ENCODE data around the gene APBA1.

Gene APBA1

DNA sequence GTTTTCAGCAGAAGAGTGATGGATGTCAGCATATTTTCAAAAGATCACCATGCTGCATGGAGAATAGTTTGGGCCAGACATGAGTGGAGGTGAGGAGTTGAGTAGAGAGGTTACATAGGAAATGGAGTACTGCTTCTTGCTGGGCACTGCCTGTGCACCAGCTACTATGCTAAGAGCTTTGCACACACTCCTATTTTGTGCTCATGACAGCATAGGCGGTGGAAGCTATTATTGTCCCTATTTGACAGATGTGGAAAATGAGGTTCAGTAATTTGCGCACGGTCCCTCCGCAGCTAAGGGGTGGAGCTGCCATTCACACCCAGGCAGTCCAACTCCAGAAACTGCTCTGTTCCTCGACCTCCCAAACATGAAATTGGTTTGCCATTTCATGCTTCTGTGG, 279.3 kb downstream of the APBA1 start:
- DNase-seq = no peak

DNA sequence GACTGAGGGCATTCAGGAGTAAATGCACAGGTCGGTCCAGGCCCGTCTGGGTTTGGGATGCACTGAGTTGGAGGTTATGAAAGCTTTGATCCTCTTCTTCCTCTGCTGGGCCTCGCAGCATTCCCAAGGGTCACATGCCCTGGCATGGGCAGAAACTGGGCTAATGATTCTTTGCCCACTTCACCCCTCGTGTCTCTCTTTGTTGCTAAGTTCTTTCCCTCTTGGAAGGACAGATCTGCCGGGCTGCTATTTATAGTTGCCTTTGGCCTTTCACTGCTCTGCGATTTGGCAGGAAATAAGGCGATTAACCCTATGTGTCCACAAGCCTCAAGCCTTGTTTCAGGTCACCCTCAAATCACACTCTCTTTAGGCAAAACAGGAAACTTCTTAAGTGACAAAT, 280.2 kb downstream of the APBA1 start:
- DNase-seq = peak; percentile 5

DNA sequence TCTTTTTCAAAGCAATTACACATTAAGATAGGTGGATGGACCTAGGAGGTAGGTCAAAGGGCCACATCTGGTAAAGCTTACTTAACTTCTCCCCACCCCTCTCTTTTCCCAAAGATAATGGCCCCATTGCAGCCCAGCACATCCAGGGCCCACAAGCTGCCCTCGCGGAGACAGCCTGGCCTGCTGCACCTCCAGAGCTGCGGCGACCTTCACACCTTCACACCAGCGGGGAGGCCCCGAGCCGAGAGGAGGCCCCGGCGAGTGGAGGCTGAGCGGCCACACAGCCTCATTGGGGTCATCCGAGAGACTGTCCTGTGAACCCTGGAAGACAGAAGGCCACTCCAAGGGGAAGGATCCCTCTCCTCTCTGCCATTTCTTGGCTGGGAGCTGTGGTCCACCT, 280.7 kb downstream of the APBA1 start:
- no peak for DNase-seq

DNA sequence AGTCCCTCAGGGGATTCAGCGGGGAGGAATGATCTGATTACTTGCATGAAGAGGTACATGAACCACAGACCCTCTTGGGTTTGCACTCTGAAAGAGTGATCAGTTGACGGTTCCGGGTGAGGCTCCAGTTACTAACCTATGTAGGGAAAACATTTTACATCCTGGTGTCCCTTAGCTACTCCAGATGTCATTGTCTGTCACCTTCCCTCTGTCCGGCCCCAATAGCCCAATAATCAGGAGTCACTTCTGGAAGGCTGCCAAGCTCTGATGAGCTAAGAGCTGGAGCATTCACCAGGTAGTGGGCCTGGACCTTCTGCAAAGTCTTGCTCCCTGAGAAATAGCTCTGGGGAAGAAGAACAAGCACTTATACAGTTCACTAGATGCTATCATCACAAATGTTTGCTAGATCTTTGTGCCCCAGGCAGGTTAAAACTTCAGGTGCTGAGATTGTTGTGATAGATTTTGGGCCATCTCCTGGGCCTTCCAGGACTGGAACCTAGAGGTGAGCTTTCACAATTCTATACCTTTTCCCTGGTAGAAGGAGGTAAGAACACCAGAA, 282.7 kb downstream of the APBA1 start:
- no peak for DNase-seq

DNA sequence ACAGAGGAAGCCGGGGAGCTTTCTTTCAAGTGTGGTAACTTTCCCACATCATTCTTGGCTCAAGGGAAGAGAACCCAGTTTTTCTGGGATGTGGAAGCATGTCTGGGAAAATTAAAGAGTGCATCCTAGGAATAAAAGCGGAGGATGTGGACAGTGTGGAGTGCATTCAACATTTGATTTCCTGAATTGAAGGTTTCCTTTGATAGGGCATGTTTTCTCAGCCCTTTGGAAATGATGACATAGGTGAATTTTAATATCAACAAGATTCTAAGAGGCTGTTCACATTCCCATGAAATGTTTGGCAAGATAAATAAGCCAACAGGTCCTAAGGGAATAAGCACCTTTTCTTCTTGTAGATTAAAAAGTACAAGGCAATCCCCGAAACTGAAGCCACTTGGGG, 283.6 kb downstream of the APBA1 start:
- DNase-seq = no peak

DNA sequence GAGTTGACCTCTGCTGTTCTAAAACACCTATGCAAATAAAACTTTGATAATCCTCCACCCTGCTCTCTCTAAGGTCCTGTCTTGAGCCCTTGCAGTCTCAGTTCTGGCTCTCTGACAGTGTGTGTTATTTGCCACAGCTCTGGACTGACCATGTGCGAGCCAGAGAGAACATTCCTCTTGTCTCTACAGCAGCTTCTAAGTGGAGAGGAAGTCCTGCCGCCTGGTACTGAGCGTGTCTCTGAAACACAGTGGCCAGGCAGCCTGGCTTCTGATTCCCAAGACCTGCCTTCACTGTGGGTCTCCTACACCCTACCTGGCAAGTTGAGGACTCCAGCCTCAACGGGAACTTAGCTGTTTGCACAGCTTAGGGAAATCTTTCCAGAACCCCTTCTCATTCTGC, 285.5 kb downstream of the APBA1 start:
- DNase-seq = no peak

DNA sequence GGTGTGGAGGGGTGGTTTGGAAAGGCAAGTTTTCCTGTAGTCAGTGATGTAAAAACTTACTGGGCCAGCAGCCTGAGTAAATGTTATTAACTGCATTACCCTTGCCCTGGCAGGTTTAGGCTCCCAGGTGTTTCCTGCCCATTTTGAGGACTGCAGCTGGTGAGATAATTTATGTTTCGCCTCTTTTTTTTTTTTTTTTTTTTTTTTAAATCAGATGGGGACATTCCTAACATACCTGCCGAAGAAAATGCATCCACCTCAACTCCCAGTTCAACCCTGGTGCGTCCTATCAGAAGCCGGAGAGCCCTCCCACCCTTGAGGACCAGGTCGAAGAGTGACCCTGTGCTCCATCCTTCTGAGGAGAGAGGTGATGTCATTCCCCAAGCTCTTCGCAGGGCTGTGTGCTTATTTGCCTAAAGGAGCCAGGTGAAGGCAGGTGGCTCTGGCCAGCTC, 286.6 kb downstream of the APBA1 start:
- DNase-seq = no peak

DNA sequence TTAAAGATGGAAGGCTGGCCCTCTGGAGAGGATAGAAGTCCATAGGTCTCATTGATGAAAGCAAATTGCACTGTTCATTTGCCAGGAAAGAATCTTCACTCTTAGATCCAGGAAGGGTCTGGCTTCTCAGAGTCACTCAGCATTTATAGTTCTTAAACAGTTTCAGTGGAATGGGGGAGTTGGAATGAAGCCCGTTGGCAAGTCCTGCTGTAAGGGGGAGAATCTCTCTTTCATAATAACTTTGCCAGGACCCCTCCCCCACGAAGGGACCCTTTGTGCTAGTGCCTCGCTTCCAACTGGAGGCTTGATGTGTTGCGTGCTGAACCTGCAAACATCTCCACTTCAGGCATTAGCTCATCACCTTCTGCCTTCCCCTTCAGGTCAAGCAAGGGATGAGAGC, 290.0 kb downstream of the APBA1 start:
- no peak for DNase-seq

DNA sequence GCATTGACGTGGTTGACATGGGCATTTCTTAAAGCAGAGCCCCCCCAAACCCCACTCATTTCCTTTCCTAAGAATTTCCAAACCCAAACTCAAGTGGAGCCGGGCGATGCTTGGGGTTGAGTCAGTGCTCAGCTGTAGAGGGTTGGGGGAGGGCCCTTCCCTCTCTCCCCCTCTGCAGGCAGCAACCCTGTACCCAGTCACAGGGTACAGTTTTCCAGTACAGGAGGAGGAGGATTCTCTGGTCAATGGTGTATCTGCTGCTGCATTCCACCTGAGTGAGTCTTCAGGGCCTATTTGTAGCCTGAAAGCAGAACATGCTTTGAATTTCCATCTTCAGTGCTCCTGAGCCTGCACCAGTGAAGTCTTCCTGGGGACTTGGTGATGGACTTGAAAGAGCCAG, 291.4 kb downstream of the APBA1 start:
- DNase-seq = no peak

DNA sequence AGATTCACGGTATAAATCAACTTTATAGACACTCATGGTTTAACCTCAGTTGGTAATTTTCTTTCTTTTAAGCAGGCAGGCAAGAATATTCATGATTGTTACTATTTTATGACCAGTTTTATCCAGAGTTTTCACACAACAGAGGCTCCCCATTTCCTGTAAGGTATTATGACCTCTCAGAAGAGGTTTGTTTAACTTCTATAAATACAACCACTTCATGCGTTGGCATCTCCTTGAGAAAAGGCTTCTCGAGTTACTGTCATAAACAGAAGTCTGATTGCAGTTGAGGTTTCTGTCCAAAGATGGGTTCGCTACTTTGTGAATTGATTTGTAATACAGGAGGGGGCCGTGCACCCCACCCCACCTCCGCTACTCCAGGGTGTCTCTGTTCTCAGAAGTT, 291.9 kb downstream of the APBA1 start:
- DNase-seq = no peak

DNA sequence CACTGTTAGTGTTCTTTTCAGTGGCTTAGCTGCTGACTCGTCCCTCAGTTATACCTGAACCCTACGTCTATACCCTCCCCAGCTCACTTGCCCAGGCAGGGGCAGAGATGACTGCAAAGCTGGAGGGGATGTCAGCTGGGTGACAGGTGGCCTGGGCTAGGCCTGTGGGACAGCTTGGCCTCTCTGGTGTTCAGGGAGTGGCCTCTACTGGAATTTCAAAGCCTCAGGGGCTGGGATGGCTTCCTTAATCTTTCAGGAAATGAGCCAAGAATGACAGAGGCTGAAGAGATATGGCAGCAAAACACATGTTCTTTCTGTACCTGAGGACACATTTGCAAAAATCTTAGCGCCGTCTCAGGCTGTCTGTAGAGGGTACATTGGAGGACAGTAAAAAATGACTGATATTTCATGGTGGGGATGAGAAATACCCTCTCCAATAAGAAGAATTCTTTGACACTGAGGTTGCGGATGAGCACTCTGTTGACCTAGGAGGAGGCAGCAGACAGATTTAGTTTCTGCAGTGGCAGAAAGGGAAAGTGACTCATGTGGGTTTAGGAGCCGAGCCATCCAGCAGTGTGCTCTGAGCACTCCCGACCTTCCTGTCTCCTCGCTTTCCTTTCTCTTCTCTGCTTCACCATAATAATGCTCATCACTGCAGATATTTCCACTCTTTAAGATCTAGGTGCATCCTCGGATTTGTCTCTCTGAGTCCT, 292.7 kb downstream of the APBA1 start:
- DNase-seq = no peak

DNA sequence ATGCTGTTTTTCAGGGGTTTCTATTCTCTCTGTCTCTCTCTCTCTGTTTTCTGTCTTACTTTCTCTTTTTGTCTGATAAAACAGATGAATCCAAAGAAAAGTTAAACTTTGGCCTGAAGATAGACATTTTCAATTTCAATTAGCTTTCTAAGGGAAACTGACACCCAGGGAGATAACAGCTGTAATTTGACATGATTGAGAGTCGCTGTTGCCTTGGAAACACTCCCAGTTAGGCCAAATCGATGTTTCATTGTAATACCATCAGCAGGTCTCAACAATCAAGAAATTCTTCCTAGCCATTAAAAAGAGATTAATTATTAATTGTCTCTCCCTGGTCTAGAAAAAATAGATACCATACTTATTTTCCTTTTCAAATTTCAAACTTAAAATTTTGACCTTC, 294.2 kb downstream of the APBA1 start:
- DNase-seq = no peak
